Liver (tissue), 3 donors: ENCODE data around the gene B9D1.

Experiments
- ATF3 ChIP-seq: IDR thresholded peaks from 2 replicates; pipeline ENCODE4 v1.6.1; 2016; ENCODE audit warnings: antibody characterized with exemption
- CTCF ChIP-seq: fragments of 150-350 bp; IDR thresholded peaks from 2 replicates; pipeline ENCODE4 v1.5.1; 2017; ENCODE audit warnings: improper control_type of control experiment, low read depth, low read length; ENCODE audit not compliant: missing input control
- GABPA ChIP-seq, 2 donors: IDR thresholded peaks in 1 of 2; conservative IDR thresholded peaks in 1 of 2; 2 replicates each; pipeline ENCODE4 v1.6.1; 2016; ENCODE audit warnings: antibody characterized with exemption in 2 of 2, mild to moderate bottlenecking in 1 of 2, moderate library complexity in 1 of 2
- HNF4A ChIP-seq, 2 donors: conservative IDR thresholded peaks; 2 replicates each; pipeline ENCODE4 v1.6.1; 2016; ENCODE audit warnings: antibody characterized with exemption in 2 of 2, mild to moderate bottlenecking in 2 of 2
- JUND ChIP-seq, 2 donors: IDR thresholded peaks; 2 replicates each; pipeline ENCODE4 v1.6.1; 2016; ENCODE audit warnings: antibody characterized with exemption in 2 of 2
- MAX ChIP-seq: IDR thresholded peaks from 2 replicates; pipeline ENCODE4 v1.6.1; 2016; ENCODE audit warnings: antibody characterized with exemption
- RAD21 ChIP-seq, 2 donors: IDR thresholded peaks; 2 replicates each; pipeline ENCODE4 v1.6.1; 2016; ENCODE audit warnings: antibody characterized with exemption in 2 of 2, mild to moderate bottlenecking in 2 of 2
- SP1 ChIP-seq: IDR thresholded peaks from 2 replicates; pipeline ENCODE4 v1.6.1; 2018; ENCODE audit warnings: antibody characterized with exemption, mild to moderate bottlenecking
- TAF1 ChIP-seq: conservative IDR thresholded peaks from 2 replicates; pipeline ENCODE4 v1.6.1; 2016; ENCODE audit warnings: antibody characterized with exemption, mild to moderate bottlenecking
- YY1 ChIP-seq: IDR thresholded peaks from 2 replicates; pipeline ENCODE4 v1.6.1; 2016; ENCODE audit warnings: antibody characterized with exemption, mild to moderate bottlenecking
- ZBTB33 ChIP-seq: IDR thresholded peaks from 2 replicates; pipeline ENCODE4 v1.6.1; 2016; ENCODE audit warnings: antibody characterized with exemption
- TF ChIP-seq, protein P1 (sequence below): IDR thresholded peaks from 2 replicates; pipeline ENCODE4 v1.6.1; 2016; ENCODE audit warnings: antibody characterized with exemption, mild to moderate bottlenecking
- donor health status: healthy.
- donor health status: healthy.

DNA sequence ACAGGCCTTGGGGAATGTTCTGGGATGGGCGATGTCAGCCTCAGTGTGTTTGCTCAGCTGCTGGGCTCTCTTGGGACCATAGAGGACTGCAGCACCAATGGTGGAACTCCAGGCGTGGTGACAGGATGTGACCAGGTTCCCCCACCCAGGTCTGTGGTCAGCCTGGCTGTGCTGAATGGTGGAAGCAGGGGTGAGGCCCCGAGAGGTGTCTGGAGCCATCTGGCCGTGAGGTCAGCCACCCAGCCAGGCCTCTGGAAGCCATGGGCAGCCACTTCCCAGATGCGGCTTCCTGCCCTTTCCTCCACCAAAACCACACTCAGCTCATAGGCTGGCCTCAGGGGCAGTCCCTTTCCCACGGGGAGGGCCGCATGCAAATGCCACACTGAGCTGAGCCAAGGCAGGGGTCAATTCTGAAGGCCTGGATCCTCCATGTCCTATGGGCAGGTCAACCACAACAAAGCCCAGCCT, 8.0 kb upstream of the B9D1 start:
- TF ChIP-seq CTCF (no peak), YY1 (no peak), MAX (no peak), ZBTB33 (no peak), SP1 (no peak), GABPA (IDR thresholded peaks at IDR 0.05 in 1 of 2, conservative IDR thresholded peaks at IDR 0.05 in 1 of 2) (no peak), JUND (IDR thresholded peaks at IDR 0.05) (no peak), ATF3 (no peak), HNF4A (conservative IDR thresholded peaks at IDR 0.05) (no peak), TAF1 (no peak), RAD21 (IDR thresholded peaks at IDR 0.05) (no peak)
- TF ChIP-seq, protein P1, sequence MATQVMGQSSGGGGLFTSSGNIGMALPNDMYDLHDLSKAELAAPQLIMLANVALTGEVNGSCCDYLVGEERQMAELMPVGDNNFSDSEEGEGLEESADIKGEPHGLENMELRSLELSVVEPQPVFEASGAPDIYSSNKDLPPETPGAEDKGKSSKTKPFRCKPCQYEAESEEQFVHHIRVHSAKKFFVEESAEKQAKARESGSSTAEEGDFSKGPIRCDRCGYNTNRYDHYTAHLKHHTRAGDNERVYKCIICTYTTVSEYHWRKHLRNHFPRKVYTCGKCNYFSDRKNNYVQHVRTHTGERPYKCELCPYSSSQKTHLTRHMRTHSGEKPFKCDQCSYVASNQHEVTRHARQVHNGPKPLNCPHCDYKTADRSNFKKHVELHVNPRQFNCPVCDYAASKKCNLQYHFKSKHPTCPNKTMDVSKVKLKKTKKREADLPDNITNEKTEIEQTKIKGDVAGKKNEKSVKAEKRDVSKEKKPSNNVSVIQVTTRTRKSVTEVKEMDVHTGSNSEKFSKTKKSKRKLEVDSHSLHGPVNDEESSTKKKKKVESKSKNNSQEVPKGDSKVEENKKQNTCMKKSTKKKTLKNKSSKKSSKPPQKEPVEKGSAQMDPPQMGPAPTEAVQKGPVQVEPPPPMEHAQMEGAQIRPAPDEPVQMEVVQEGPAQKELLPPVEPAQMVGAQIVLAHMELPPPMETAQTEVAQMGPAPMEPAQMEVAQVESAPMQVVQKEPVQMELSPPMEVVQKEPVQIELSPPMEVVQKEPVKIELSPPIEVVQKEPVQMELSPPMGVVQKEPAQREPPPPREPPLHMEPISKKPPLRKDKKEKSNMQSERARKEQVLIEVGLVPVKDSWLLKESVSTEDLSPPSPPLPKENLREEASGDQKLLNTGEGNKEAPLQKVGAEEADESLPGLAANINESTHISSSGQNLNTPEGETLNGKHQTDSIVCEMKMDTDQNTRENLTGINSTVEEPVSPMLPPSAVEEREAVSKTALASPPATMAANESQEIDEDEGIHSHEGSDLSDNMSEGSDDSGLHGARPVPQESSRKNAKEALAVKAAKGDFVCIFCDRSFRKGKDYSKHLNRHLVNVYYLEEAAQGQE = no peak
